ENCODE measurements around the gene OGDHL.

DNA sequence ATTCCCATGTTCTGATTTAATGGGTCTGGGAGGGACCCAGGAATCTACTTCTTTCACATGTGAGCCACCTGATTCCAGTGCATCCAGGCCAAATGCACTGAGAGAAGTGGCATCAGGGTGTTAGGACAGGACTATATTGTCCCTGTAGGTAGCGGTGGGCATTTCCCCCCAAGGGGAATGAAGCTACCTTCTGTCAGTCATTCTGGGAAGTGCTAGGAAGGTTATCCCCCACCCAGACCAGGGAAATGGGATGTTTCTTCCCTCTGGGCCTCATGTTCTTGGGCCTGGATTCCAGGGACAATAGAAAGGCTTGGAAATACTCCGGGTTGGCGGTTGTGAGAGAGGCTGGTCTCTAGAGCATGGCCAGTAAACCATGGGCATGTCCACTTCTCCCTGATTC is 61.9 kb downstream of the OGDHL start:
- TF ChIP-seq, protein P1, sequence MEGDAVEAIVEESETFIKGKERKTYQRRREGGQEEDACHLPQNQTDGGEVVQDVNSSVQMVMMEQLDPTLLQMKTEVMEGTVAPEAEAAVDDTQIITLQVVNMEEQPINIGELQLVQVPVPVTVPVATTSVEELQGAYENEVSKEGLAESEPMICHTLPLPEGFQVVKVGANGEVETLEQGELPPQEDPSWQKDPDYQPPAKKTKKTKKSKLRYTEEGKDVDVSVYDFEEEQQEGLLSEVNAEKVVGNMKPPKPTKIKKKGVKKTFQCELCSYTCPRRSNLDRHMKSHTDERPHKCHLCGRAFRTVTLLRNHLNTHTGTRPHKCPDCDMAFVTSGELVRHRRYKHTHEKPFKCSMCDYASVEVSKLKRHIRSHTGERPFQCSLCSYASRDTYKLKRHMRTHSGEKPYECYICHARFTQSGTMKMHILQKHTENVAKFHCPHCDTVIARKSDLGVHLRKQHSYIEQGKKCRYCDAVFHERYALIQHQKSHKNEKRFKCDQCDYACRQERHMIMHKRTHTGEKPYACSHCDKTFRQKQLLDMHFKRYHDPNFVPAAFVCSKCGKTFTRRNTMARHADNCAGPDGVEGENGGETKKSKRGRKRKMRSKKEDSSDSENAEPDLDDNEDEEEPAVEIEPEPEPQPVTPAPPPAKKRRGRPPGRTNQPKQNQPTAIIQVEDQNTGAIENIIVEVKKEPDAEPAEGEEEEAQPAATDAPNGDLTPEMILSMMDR (IDR thresholded peaks at IDR 0.05): no peak
- TF ChIP-seq POLR2A (IDR thresholded peaks at IDR 0.05): no peak
